Measurements from ENCODE around the gene KCNB1. TPM values are rescaled to one million over a fixed set of nuclear protein-coding genes. Genes with fewer than 3 reads are reported as not detected.
"Not testable (repeated sequence)": the region's sequence is repeated elsewhere in the genome, so short reads cannot be mapped to it uniquely, and the experiment has no call there.

The KCNB1 gene
- total RNA-seq, 2 experiments from 2014 or later: 0.05 TPM; not detected in 1

GRCh38 chr20:49417843-49418555, 64.5 kb downstream of the KCNB1 start:
- CTCF ChIA-PET: no interaction called here
- ATAC-seq: no peak

GRCh38 chr20:49415668-49416044, 66.8 kb downstream of the KCNB1 start:
- DNase-seq (no peak), ATAC-seq (no peak)
- H3K27me3 Mint-ChIP-seq: peaks cover 39% of the 10 kb centered on the region
- CTCF ChIA-PET: interaction anchor here (0.6 kb wide), 1 partner anchor 446 kb away, joined by 3 read pairs; no protein-coding TSS in a partner anchor
- H3K4me1 Mint-ChIP-seq: no peaks in the 10 kb centered on the region
- H3K36me3 Mint-ChIP-seq: no peaks in the 10 kb centered on the region
- H3K27ac Mint-ChIP-seq: no peak overlapping the region
- H3K4me3 Mint-ChIP-seq: no peak overlapping the region
- H3K9me3 Mint-ChIP-seq (ENCODE audit: low read depth): no peaks in the 10 kb centered on the region

More at GRCh38 chr20:49417843-49418555, 64.5 kb downstream of the KCNB1 start:
- H3K4me3 Mint-ChIP-seq: no peak overlapping the region
- no peaks in the 10 kb centered on the region for H3K4me1 Mint-ChIP-seq
- H3K9me3 Mint-ChIP-seq (ENCODE audit: low read depth): no peaks in the 10 kb centered on the region
- H3K27me3 Mint-ChIP-seq: peaks cover 38% of the 10 kb centered on the region
- H3K27ac Mint-ChIP-seq: no peak overlapping the region
- H3K36me3 Mint-ChIP-seq: no peaks in the 10 kb centered on the region
- DNase-seq: no peak

DNA sequence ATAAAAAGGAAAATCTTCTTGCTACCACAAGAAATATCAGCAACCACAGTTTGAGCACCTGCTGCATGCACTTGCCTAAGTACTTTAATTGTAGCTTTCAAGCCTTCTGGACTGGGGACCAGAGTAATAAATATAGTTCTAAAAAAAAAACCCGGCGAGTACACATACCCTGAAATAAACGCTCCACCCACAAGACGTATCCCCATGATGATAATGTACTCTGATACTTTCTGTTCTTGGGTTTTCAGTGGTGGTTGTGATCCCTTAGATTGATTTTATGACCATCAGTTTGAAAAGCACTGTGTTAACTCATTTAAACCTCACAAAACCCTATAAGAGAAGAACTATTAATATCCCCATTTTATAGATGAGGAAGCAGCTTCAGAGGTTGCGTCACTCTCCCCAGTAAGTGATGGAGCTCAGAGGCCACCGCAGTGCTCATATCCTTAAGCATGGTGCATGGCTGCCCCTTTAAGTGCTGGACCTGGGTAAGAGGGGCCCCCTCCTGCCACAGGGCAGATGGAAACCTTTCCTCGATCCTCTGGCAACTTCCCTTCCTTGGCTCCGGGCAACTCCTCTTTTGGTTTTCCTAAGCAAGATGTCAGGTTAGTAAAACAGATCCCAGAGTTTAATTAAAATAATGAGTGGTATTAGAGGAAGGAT, 67.3 kb downstream of the KCNB1 start:
- Mint-ChIP-seq H3K9me3 (ENCODE audit: low read depth) (no peaks in the 10 kb centered on the region), H3K4me3 (no peak overlapping the region), H3K27ac (no peak overlapping the region), H3K4me1 (no peaks in the 10 kb centered on the region), H3K27me3 (peaks cover 39% of the 10 kb centered on the region), H3K36me3 (no peaks in the 10 kb centered on the region)
- no peak for DNase-seq
- ATAC-seq: no peak
- CTCF ChIA-PET: interaction anchor here (0.6 kb wide), 1 partner anchor 446 kb away, joined by 3 read pairs; no protein-coding TSS in a partner anchor

DNA sequence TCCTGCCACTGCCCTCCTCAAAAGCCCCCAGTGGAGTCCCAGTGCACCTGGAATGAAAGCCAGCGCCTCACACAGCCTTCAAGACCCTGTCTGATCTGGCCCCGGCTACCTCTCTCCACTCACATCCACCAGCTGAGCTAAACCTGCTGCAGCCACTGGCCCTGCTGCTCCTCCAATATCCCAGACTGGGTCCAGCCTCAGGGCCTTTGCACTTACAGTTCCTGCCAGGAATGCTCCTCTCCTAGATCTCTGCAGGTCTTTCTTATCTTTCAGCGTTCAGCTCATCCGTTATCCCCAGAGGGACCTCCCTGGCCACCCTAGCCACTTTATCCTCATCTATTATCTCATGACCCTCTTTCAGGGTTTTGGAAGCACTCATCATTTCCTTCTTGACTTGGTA, 68.8 kb downstream of the KCNB1 start:
- Mint-ChIP-seq H3K36me3 (no peaks in the 10 kb centered on the region), H3K4me1 (no peaks in the 10 kb centered on the region), H3K27ac (no peak overlapping the region), H3K4me3 (no peak overlapping the region), H3K27me3 (peaks cover 40% of the 10 kb centered on the region), H3K9me3 (ENCODE audit: low read depth) (no peaks in the 10 kb centered on the region)
- ATAC-seq (no peak), DNase-seq (no peak)
- CTCF ChIA-PET: no interaction called here

GRCh38 chr20:49412953-49413352, 69.5 kb downstream of the KCNB1 start:
- no peaks in the 10 kb centered on the region for H3K4me1 Mint-ChIP-seq
- DNase-seq: no peak
- CTCF ChIA-PET: no interaction called here
- ATAC-seq: no peak
- H3K9me3 Mint-ChIP-seq (ENCODE audit: low read depth): no peaks in the 10 kb centered on the region
- H3K36me3 Mint-ChIP-seq: no peaks in the 10 kb centered on the region
- no peak overlapping the region for H3K4me3 Mint-ChIP-seq
- H3K27me3 Mint-ChIP-seq: peaks cover 38% of the 10 kb centered on the region
- H3K27ac Mint-ChIP-seq: no peak overlapping the region

DNA sequence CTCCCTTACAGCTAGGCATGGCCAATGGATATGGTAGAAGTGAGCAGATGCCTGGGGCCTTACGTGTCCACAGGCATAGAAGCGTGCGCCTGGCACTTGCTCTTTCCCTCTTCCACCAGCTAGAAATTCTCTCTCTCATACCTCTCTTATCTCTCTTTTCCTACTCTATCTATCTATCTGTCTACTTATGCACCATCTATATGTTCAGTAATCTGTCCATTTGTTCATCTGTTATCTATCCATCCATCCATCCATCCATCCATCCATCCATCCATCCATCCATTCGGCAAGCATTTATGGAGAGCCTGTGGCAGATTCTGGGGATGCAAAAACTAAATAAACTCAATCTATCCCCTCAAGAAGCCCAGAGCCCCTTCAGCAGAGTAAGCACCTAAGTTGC, 70.2 kb downstream of the KCNB1 start:
- no peaks in the 10 kb centered on the region for H3K4me1 Mint-ChIP-seq
- DNase-seq: no peak
- H3K9me3 Mint-ChIP-seq (ENCODE audit: low read depth): no peaks in the 10 kb centered on the region
- no peak for ATAC-seq
- no peak overlapping the region for H3K4me3 Mint-ChIP-seq
- CTCF ChIA-PET: no interaction called here
- H3K27me3 Mint-ChIP-seq: peaks cover 35% of the 10 kb centered on the region
- H3K27ac Mint-ChIP-seq: no peak overlapping the region
- H3K36me3 Mint-ChIP-seq: no peaks in the 10 kb centered on the region

DNA sequence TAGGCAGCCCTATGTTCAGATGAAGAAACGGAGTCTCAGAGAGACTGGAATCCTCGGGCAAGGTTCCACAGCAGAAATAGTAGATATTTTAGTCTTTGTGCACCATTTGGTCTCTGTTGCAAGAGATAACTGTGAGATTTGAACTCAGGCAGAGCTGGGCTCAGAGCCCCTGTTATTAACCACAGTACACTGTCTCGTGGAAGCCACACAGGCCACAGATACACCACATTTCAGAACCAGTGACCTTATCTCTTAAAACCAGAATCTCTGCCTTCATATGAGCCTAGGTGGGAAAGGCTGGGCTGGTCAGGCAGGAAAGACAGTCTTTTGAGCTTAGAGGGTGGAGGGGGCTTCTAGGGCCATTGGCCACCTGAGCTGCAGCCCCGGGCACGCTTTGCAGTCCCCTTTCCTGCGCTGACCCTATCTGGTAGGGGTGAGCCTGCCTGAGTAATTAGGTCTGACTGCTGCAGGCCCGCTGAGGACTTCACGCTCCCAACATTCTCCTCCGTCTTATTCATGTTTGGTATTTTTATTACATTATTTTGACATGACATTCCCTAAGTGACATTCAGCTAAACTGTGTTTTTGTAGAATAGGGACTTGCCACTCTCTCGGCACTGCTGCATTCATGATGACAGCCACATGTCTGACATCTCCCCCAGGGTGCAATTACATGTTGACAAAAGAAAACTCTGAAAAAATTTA, 71.1 kb downstream of the KCNB1 start:
- H3K4me1 Mint-ChIP-seq: no peaks in the 10 kb centered on the region

DNA sequence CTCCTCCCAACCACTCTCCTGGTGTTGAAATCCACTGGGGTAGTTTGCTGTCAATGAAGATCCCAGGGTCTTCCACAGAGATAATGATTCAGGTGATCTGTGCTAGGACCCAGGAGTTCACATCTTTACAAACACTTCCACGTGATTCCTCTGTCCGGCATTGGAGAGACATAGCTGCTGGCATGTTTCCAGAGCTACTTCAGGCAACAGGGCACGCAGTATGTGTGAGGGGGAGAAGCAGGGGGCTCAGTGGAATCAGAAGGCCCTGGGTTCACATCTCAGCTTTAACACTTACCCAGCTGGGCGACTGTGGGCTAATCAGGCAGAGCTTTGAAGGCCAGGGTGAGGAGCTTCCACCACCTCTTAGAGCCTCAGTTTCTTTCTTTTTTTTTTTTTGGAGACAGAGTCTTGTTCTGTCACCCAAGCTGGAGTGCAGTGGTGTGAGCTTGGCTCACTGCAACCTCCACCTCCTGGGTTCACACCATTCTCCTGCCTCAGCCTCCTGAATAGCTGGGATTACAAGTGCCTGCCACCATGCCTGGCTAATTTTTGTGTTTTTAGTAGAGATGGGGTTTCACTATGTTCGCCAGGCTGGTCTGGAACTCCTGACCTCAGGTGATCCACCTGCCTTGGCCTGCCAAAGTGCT, 72.4 kb downstream of the KCNB1 start:
- H3K4me1 Mint-ChIP-seq; H3K9me3 Mint-ChIP-seq (ENCODE audit: low read depth); H3K36me3 Mint-ChIP-seq; CTCF ChIA-PET; ATAC-seq; H3K27ac Mint-ChIP-seq; H3K4me3 Mint-ChIP-seq; DNase-seq: not testable (repeated sequence)
- peaks cover 35% of the 10 kb centered on the region for H3K27me3 Mint-ChIP-seq

More for the DNA sequence above, 71.1 kb downstream of the KCNB1 start:
- ATAC-seq: no peak
- no peak overlapping the region for H3K4me3 Mint-ChIP-seq
- H3K9me3 Mint-ChIP-seq (ENCODE audit: low read depth): no peaks in the 10 kb centered on the region
- DNase-seq: no peak
- peaks cover 35% of the 10 kb centered on the region for H3K27me3 Mint-ChIP-seq
- H3K36me3 Mint-ChIP-seq: no peaks in the 10 kb centered on the region
- H3K27ac Mint-ChIP-seq: no peak overlapping the region
- CTCF ChIA-PET: interaction anchor here (1.0 to 1.1 kb wide), 2 partner anchors 15 to 77 kb away, joined by 3 read pairs; no protein-coding TSS in a partner anchor

DNA sequence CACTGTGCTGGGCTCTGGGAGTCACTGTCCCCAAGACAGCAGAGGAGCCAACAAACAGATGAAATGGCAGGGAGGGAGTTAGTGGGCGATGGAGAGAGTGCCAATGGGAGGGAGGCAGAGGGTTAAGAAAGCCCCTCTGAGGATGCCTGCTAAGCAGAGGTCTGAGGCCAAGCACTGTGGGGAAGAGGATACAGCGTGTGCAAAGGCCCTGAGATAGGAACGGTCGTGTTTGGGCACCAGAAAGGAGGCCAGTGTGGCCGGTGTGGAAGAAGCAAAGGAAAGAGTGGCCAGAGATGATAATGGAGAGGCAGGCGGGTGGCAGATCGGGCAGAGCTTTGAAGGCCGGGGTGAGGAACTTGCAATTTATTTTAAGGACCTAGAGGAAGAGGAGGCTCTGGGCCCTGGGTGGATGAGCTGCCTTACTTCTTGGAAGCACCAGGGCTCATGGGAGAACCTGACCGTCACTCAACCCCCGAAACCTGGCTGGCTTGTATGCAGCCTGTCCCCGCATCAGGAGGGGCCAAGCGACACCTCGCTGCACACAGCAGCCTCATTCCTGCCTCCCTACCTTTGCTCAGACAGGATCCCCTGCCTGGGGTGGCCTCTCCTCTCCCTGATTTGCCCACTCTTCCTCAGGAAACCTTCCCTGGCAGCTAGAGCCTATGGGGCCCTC, 73.0 kb downstream of the KCNB1 start:
- no peak for ATAC-seq
- CTCF ChIA-PET: no interaction called here
- Mint-ChIP-seq H3K4me3 (no peak overlapping the region), H3K4me1 (no peaks in the 10 kb centered on the region), H3K27me3 (peaks cover 29% of the 10 kb centered on the region), H3K36me3 (no peaks in the 10 kb centered on the region), H3K27ac (no peak overlapping the region), H3K9me3 (ENCODE audit: low read depth) (no peaks in the 10 kb centered on the region)
- no peak for DNase-seq

DNA sequence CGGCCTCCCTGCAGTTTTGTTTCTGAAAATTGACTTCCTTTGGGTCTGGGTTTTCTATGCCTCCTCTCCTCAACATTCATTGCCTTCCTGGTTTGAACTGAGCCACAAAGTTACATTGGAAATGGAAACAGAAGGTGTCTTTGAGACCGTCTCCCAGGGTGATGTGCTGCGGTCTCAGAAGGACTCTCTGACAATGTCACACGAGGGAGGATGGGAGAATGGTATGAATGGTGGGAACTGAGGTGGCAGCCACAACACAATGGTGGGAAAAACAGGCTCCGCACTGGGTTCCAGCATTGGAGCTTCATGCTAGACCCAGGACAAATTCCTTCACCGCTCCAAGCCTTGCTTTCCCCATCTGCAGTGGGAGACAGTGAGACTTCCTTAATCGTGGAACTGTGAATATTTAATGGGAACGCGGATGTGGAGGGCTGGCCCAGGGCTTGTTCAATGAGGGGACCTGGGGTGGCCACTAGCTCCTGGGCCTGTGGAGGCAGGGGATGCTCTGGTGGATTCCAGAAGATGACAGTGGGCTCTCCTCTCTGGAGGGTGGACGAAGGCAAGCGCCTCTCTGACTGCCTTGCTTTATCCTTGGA, 73.9 kb downstream of the KCNB1 start:
- no peak for DNase-seq
- Mint-ChIP-seq H3K27ac (no peak overlapping the region), H3K36me3 (no peaks in the 10 kb centered on the region), H3K9me3 (ENCODE audit: low read depth) (no peaks in the 10 kb centered on the region), H3K4me3 (no peak overlapping the region), H3K4me1 (no peaks in the 10 kb centered on the region), H3K27me3 (peaks cover 25% of the 10 kb centered on the region)
- no peak for ATAC-seq
- CTCF ChIA-PET: no interaction called here

DNA sequence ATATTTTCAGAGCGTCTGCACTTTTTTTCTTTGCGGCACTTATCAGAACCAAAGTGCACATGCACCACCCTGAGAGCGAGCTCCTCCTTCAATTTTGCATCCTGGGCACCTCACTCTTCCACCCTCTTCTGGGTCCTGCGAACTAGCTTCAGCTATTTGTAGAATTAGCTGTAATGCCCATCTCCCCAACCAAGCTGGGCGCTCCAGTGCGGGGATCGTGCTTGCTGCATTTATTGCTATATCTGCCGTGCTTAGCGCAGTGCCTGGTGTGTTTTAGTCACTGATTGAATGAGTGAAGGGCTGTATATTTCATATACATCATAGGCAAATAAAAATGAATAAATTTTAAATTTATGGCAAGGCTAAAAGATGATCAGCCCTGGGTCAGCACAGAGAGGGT, 75.8 kb downstream of the KCNB1 start:
- no peak for DNase-seq
- H3K4me1 Mint-ChIP-seq: no peaks in the 10 kb centered on the region
- H3K9me3 Mint-ChIP-seq (ENCODE audit: low read depth): no peaks in the 10 kb centered on the region
- ATAC-seq: no peak
- no peaks in the 10 kb centered on the region for H3K36me3 Mint-ChIP-seq
- H3K4me3 Mint-ChIP-seq: no peak overlapping the region
- H3K27me3 Mint-ChIP-seq: peaks cover 16% of the 10 kb centered on the region
- CTCF ChIA-PET: no interaction called here
- H3K27ac Mint-ChIP-seq: no peak overlapping the region

DNA sequence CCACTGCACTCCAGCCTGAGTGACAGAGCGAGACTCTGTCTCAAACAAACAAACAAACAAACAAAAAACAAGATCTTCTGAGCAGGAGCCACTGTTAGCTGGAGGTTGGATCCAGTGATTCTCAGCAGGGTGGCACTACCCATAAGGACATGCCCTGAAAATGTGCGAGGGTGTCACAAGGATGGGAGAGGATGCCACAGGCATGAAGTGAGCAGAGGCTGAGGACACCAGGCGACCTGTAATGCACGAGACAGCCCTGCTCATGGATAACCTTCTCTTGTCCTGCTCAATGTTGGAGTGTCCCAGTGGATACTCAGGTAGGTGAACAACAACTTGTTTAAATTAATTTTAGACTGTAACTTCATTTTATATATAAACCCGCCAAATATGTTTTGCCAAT, 76.8 kb downstream of the KCNB1 start:
- Mint-ChIP-seq H3K9me3 (ENCODE audit: low read depth) (no peaks in the 10 kb centered on the region), H3K27me3 (peaks cover 16% of the 10 kb centered on the region), H3K4me3 (no peak overlapping the region), H3K36me3 (no peaks in the 10 kb centered on the region), H3K4me1 (no peaks in the 10 kb centered on the region), H3K27ac (no peak overlapping the region)
- DNase-seq (no peak), ATAC-seq (no peak)
- CTCF ChIA-PET: no interaction called here

Data from activated CD8-positive, alpha-beta memory T cell treated with anti-CD3 and anti-CD28 coated beads, Interleukin-2, amount 10 ng/mL, durations not matched to agents 7 days and 5 days (primary cell).